ENCODE results near the gene PKD1L1. TPM values are rescaled to one million over a fixed set of nuclear protein-coding genes. Genes with fewer than 3 reads are reported as not detected.
A peak's percentile ranks its signal among the peaks of the same experiment; 100 is the strongest.

The PKD1L1 gene
- total and polyA plus RNA-seq, 4 donors = 0.52 to 1.2 TPM; not detected in 2

- H3K27me3 ChIP-seq (ENCODE audit: control insufficient read depth in 1 of 2, insufficient read depth in 2 of 2, low read length in 1 of 2) = no peaks in the 10 kb centered on the region
- H3K4me3 ChIP-seq (ENCODE audit: low read length in 2 of 2) = no peak overlapping the region
- intact Hi-C loops (cut with DNase I) = no loop called here
- no peaks in the 10 kb centered on the region for H3K36me3 ChIP-seq (ENCODE audit: control insufficient read depth in 1 of 2, insufficient read depth in 2 of 2, low read length in 1 of 2)
- WGBS, 2 donors = 66% methylated on average over 19 of the region's 19 CpGs
- no peaks in the 10 kb centered on the region for H3K9me3 ChIP-seq (ENCODE audit: control insufficient read depth, low read length)
- ATAC-seq (ENCODE audit: low FRiP score) = no peak
- no peak for DNase-seq
- no peak overlapping the region for H3K27ac ChIP-seq (ENCODE audit: low read depth in 1 of 2, low read length in 2 of 2)
- no peaks in the 10 kb centered on the region for H3K4me1 ChIP-seq (ENCODE audit: control insufficient read depth in 1 of 2, insufficient read depth in 2 of 2, low read length in 2 of 2)
These were observed 111.6 kb downstream of the PKD1L1 start for GRCh38 chr7:47836503-47837202.

GRCh38 chr7:47836080-47836479 is 112.2 kb downstream of the PKD1L1 start:
- Histone ChIP-seq H3K27ac (ENCODE audit: low read depth in 1 of 2, low read length in 2 of 2) (no peak overlapping the region), H3K36me3 (ENCODE audit: control insufficient read depth in 1 of 2, insufficient read depth in 2 of 2, low read length in 1 of 2) (no peaks in the 10 kb centered on the region), H3K9me3 (ENCODE audit: control insufficient read depth, low read length) (no peaks in the 10 kb centered on the region), H3K4me3 (ENCODE audit: low read length in 2 of 2) (no peak overlapping the region), H3K27me3 (ENCODE audit: control insufficient read depth in 1 of 2, insufficient read depth in 2 of 2, low read length in 1 of 2) (no peaks in the 10 kb centered on the region), H3K4me1 (ENCODE audit: control insufficient read depth in 1 of 2, insufficient read depth in 2 of 2, low read length in 2 of 2) (no peaks in the 10 kb centered on the region)
- 91 to 93% methylated on average over 11 of the region's 11 CpGs for WGBS, 2 donors
- intact Hi-C loops (cut with DNase I) = no loop called here
- no peak for ATAC-seq (ENCODE audit: low FRiP score)
- peak in 1 of 2 donors; percentile 33 for DNase-seq

DNA sequence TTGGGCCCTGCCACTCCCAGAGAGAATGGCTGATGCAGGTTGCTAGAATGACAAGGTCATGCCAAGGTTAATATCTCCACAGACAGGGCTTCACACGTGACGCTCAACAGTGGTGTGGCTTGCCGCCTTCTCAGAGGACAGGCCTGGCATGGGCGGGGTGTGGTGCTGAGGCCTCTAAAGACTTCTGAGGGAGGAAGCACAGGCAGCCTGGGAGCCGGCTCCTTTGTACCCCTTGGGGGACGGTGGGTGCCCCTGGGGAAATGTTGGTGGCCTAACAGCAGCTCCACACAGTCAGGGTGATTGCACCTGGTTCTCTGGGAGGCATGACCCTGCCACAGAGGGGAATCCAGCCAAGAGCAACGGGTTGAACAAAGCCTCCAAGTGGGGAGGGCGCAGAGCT is 115.1 kb downstream of the PKD1L1 start:
- Histone ChIP-seq H3K9me3 (ENCODE audit: control insufficient read depth, low read length) (no peaks in the 10 kb centered on the region), H3K27ac (ENCODE audit: low read depth in 1 of 2, low read length in 2 of 2) (no peak overlapping the region), H3K4me3 (ENCODE audit: low read length in 2 of 2) (no peak overlapping the region), H3K4me1 (ENCODE audit: control insufficient read depth in 1 of 2, insufficient read depth in 2 of 2, low read length in 2 of 2) (no peaks in the 10 kb centered on the region), H3K27me3 (ENCODE audit: control insufficient read depth in 1 of 2, insufficient read depth in 2 of 2, low read length in 1 of 2) (no peaks in the 10 kb centered on the region), H3K36me3 (ENCODE audit: control insufficient read depth in 1 of 2, insufficient read depth in 2 of 2, low read length in 1 of 2) (no peaks in the 10 kb centered on the region)
- peak in 1 of 2 donors; percentile 62 for DNase-seq
- intact Hi-C loops (cut with DNase I) = no loop called here
- WGBS, 2 donors = 93 to 94% methylated on average over 8 of the region's 8 CpGs
- ATAC-seq (ENCODE audit: low FRiP score) = no peak

DNA sequence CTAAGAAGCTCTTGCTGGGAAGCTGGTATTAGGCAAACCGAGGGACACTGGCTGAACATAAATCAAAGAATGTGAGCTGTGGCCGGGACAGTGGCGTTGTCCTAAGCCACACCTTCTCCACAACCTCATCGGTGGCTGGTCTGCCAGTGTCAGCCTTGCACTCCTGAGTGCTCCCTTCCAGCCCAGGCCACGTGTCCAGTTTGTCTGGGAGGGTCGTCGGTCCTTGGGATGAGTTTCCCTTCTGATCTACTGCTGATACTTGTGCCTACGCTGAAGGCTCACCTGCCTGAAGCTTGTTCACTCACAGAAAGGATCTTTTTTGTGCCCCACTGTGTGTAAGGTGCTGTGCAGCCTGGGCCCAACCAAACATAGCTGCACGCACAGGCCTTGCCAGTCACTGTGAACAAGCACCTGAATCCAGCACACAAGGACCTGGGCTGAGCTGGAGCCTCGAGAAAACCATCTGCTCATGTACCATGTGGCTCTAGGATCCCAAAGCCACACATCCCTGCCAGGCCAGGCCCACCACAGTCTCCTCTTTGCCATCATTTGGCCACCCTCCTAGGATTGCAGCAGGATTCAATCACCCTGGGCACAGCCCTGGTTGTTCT is 116.1 kb downstream of the PKD1L1 start:
- Histone ChIP-seq H3K27me3 (ENCODE audit: control insufficient read depth in 1 of 2, insufficient read depth in 2 of 2, low read length in 1 of 2) (no peaks in the 10 kb centered on the region), H3K9me3 (ENCODE audit: control insufficient read depth, low read length) (no peaks in the 10 kb centered on the region), H3K4me3 (ENCODE audit: low read length in 2 of 2) (no peak overlapping the region), H3K4me1 (ENCODE audit: control insufficient read depth in 1 of 2, insufficient read depth in 2 of 2, low read length in 2 of 2) (no peaks in the 10 kb centered on the region), H3K27ac (ENCODE audit: low read depth in 1 of 2, low read length in 2 of 2) (no peak overlapping the region), H3K36me3 (ENCODE audit: control insufficient read depth in 1 of 2, insufficient read depth in 2 of 2, low read length in 1 of 2) (no peaks in the 10 kb centered on the region)
- ATAC-seq (ENCODE audit: low FRiP score) (no peak), DNase-seq (peak in 1 of 2 donors; percentile 56)
- intact Hi-C loops (cut with DNase I) = no loop called here
- WGBS, 2 donors = 94 to 95% methylated on average over 10 of the region's 10 CpGs

DNA sequence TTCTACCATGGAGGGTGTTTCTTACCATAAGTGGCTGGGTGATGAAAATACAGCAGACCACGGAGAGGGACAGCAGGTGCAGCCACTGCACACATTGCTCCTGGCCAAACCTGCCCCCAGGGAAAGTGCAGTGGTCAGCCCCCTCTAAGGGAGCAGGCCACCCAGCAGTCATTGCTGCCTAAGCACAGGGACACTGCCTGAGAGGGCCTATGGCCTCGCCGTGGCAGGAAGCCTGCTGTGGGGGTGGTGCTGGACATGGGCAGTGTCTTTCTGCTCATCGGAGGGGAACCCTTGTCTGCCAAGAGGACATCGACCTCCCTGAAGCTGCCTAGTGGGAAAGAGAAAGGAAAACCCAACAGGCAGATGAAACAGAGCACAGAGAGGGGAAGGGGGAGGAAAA is 118.3 kb downstream of the PKD1L1 start:
- intact Hi-C loops (cut with DNase I) = no loop called here
- H3K4me1 ChIP-seq (ENCODE audit: control insufficient read depth in 1 of 2, insufficient read depth in 2 of 2, low read length in 2 of 2) = no peaks in the 10 kb centered on the region
- no peaks in the 10 kb centered on the region for H3K36me3 ChIP-seq (ENCODE audit: control insufficient read depth in 1 of 2, insufficient read depth in 2 of 2, low read length in 1 of 2)
- DNase-seq (peak in 1 of 2 donors; percentile 50), ATAC-seq (ENCODE audit: low FRiP score) (no peak)
- no peaks in the 10 kb centered on the region for H3K27me3 ChIP-seq (ENCODE audit: control insufficient read depth in 1 of 2, insufficient read depth in 2 of 2, low read length in 1 of 2)
- no peaks in the 10 kb centered on the region for H3K9me3 ChIP-seq (ENCODE audit: control insufficient read depth, low read length)
- H3K27ac ChIP-seq (ENCODE audit: low read depth in 1 of 2, low read length in 2 of 2) = no peak overlapping the region
- no peak overlapping the region for H3K4me3 ChIP-seq (ENCODE audit: low read length in 2 of 2)
- WGBS, 2 donors = 84 to 86% methylated on average over 5 of the region's 5 CpGs

DNA sequence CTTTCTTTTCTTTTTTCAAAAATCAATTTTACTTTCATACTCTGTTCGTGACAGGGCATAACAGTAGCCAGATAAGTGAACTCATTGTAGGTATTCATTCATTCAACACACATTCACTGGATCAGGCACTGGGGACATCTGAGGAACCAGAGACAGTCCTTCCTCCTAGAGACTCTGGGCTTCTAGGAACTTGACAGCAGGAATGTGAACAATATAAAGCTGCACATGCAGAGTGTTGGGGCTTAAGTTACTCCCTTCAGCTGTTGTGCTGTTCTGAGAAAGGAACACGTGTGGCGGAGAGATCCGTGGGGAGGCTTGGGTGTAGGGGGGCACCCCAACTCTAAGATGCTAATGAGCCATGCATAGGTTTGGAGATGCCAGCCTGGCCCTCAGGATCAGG is 120.4 kb downstream of the PKD1L1 start:
- no peak for ATAC-seq (ENCODE audit: low FRiP score)
- DNase-seq = peak in 1 of 2 donors; percentile 15
- Histone ChIP-seq H3K36me3 (ENCODE audit: control insufficient read depth in 1 of 2, insufficient read depth in 2 of 2, low read length in 1 of 2) (no peaks in the 10 kb centered on the region), H3K27me3 (ENCODE audit: control insufficient read depth in 1 of 2, insufficient read depth in 2 of 2, low read length in 1 of 2) (no peaks in the 10 kb centered on the region), H3K4me1 (ENCODE audit: control insufficient read depth in 1 of 2, insufficient read depth in 2 of 2, low read length in 2 of 2) (no peaks in the 10 kb centered on the region), H3K27ac (ENCODE audit: low read depth in 1 of 2, low read length in 2 of 2) (no peak overlapping the region), H3K4me3 (ENCODE audit: low read length in 2 of 2) (no peak overlapping the region), H3K9me3 (ENCODE audit: control insufficient read depth, low read length) (no peaks in the 10 kb centered on the region)
- WGBS, 2 donors = 83 to 88% methylated on average over 4 of the region's 4 CpGs
- intact Hi-C loops (cut with DNase I) = no loop called here

DNA sequence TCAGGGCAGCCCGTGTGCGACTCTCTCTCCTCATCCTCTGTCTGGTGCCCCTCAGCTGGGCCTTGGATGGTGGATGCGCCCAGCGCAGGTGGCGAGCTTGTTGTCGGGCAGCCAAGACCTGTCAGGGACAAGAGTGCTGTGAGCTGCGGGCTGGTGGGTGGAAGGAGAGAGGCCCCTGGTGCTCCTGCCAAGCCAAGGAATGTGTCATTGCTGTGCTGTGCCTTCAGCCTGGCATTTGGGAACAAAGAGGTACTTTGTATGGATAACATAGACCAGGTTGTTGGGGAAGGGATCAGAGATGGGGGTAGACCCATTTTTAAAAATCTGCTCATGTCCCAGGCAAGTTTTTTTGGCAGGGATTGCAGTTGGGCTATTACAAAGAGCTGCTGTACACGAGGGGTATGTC is 120.9 kb downstream of the PKD1L1 start:
- Histone ChIP-seq H3K36me3 (ENCODE audit: control insufficient read depth in 1 of 2, insufficient read depth in 2 of 2, low read length in 1 of 2) (no peaks in the 10 kb centered on the region), H3K27me3 (ENCODE audit: control insufficient read depth in 1 of 2, insufficient read depth in 2 of 2, low read length in 1 of 2) (no peaks in the 10 kb centered on the region), H3K27ac (ENCODE audit: low read depth in 1 of 2, low read length in 2 of 2) (no peak overlapping the region), H3K4me1 (ENCODE audit: control insufficient read depth in 1 of 2, insufficient read depth in 2 of 2, low read length in 2 of 2) (no peaks in the 10 kb centered on the region), H3K9me3 (ENCODE audit: control insufficient read depth, low read length) (no peaks in the 10 kb centered on the region), H3K4me3 (ENCODE audit: low read length in 2 of 2) (no peak overlapping the region)
- no peak for DNase-seq
- WGBS, 2 donors = 83 to 90% methylated on average over 8 of the region's 8 CpGs
- no peak for ATAC-seq (ENCODE audit: low FRiP score)
- intact Hi-C loops (cut with DNase I) = no loop called here

- no peaks in the 10 kb centered on the region for H3K36me3 ChIP-seq (ENCODE audit: control insufficient read depth in 1 of 2, insufficient read depth in 2 of 2, low read length in 1 of 2)
- H3K4me3 ChIP-seq (ENCODE audit: low read length in 2 of 2) = no peak overlapping the region
- ATAC-seq (ENCODE audit: low FRiP score) (no peak), DNase-seq (no peak)
- intact Hi-C loops (cut with DNase I) = no loop called here
- H3K9me3 ChIP-seq (ENCODE audit: control insufficient read depth, low read length) = no peaks in the 10 kb centered on the region
- WGBS, 2 donors = 60% methylated on average over 1 of the region's 1 CpG
- H3K27ac ChIP-seq (ENCODE audit: low read depth in 1 of 2, low read length in 2 of 2) = no peak overlapping the region
- H3K4me1 ChIP-seq (ENCODE audit: control insufficient read depth in 1 of 2, insufficient read depth in 2 of 2, low read length in 2 of 2) = no peaks in the 10 kb centered on the region
- H3K27me3 ChIP-seq (ENCODE audit: control insufficient read depth in 1 of 2, insufficient read depth in 2 of 2, low read length in 1 of 2) = no peaks in the 10 kb centered on the region
These were observed 121.5 kb downstream of the PKD1L1 start for GRCh38 chr7:47826754-47827153.

DNA sequence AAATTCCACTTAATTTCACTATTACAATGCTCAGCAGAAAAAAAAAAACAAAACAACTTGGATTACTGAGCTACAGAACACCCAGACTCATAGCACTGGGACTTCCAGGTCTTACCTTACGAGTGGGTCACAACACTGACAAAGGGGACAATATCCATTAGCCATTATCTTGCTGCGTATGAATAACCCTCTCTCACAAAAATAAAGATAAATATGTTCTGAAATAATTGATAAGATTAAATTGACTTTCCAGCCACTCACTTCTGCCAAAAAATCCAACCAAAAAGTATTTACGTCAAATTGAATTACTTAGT is 128.7 kb downstream of the PKD1L1 start:
- 91 to 93% methylated on average over 3 of the region's 3 CpGs for WGBS, 2 donors
- Histone ChIP-seq H3K36me3 (ENCODE audit: control insufficient read depth in 1 of 2, insufficient read depth in 2 of 2, low read length in 1 of 2) (no peaks in the 10 kb centered on the region), H3K27ac (ENCODE audit: low read depth in 1 of 2, low read length in 2 of 2) (no peak overlapping the region), H3K27me3 (ENCODE audit: control insufficient read depth in 1 of 2, insufficient read depth in 2 of 2, low read length in 1 of 2) (no peaks in the 10 kb centered on the region), H3K4me3 (ENCODE audit: low read length in 2 of 2) (no peak overlapping the region), H3K4me1 (ENCODE audit: control insufficient read depth in 1 of 2, insufficient read depth in 2 of 2, low read length in 2 of 2) (peaks cover 0 to 2% of the 10 kb centered on the region in 2 donors), H3K9me3 (ENCODE audit: control insufficient read depth, low read length) (no peaks in the 10 kb centered on the region)
- ATAC-seq (ENCODE audit: low FRiP score) (no peak), DNase-seq (no peak)
- intact Hi-C loops (cut with DNase I) = loop anchor here (5.0 kb wide), 2 partner anchors 47 to 382 kb away; no protein-coding TSS in a partner anchor
